DOHH2 (cell line): ENCODE data around the gene TRIOBP.

Source experiments
- H3F3A ChIP-seq: fragments of 200-600 bp; sonication (generic), shearing (Covaris generic); 2 replicates; pipeline ENCODE4 v1.6.0; 2016; ENCODE audit warnings: antibody characterized with exemption, mild to moderate bottlenecking; ENCODE audit not compliant: control insufficient read depth, insufficient read depth
- H3K27ac ChIP-seq: fragments of 200-600 bp; sonication (generic); 2 replicates; pipeline ENCODE4 v1.5.1; 2014; ENCODE audit warnings: low read depth, mild to moderate bottlenecking, low read length, moderate library complexity
- H3K27me3 ChIP-seq: fragments of 200-600 bp; sonication (generic); 2 replicates; pipeline ENCODE4 v1.6.1; 2014; ENCODE audit warnings: mild to moderate bottlenecking, low read length, mixed read lengths; ENCODE audit not compliant: control insufficient read depth
- H3K36me3 ChIP-seq: fragments of 200-600 bp; sonication (generic); 2 replicates; pipeline ENCODE4 v1.6.1; 2014; ENCODE audit warnings: mild to moderate bottlenecking, low read length, moderate library complexity, mixed read lengths; ENCODE audit not compliant: control insufficient read depth
- H3K4me1 ChIP-seq: fragments of 200-600 bp; sonication (generic); 2 replicates; pipeline ENCODE4 v1.6.1; 2014; ENCODE audit warnings: mild to moderate bottlenecking, low read length, mixed read lengths; ENCODE audit not compliant: control insufficient read depth
- H3K4me2 ChIP-seq: fragments of 200-600 bp; sonication (generic); 2 replicates; pipeline ENCODE4 v1.6.0; 2014; ENCODE audit warnings: mild to moderate bottlenecking, low read length, moderate library complexity
- H3K4me3 ChIP-seq: fragments of 200-600 bp; sonication (generic); 2 replicates; pipeline ENCODE4 v1.5.1; 2014; ENCODE audit warnings: mild to moderate bottlenecking, low read length, mixed read lengths
- H3K79me2 ChIP-seq: fragments of 200-600 bp; sonication (generic); 2 replicates; pipeline ENCODE4 v1.6.1; 2014; ENCODE audit warnings: mild to moderate bottlenecking, low read length, mixed read lengths; ENCODE audit not compliant: control insufficient read depth
- H3K9me2 ChIP-seq: fragments of 200-600 bp; sonication (generic); replicated peaks from 2 replicates; pipeline ENCODE4 v1.6.1; 2014; ENCODE audit warnings: mild to moderate bottlenecking, low read length, mixed read lengths; ENCODE audit not compliant: control insufficient read depth
- H3K9me3 ChIP-seq: fragments of 200-600 bp; sonication (generic); 2 replicates; pipeline ENCODE4 v1.6.1; 2014; ENCODE audit warnings: antibody characterized with exemption, low read length, mixed read lengths; ENCODE audit not compliant: control insufficient read depth, insufficient read depth
- H4K20me1 ChIP-seq: fragments of 200-600 bp; sonication (generic); 2 replicates; pipeline ENCODE4 v1.6.0; 2014; ENCODE audit warnings: low read depth, mild to moderate bottlenecking, antibody characterized with exemption, low read length, moderate library complexity; ENCODE audit not compliant: control insufficient read depth, insufficient read depth
- EZH2phosphoT487 ChIP-seq: fragments of 200-600 bp; sonication (generic); IDR thresholded peaks from 2 replicates; pipeline ENCODE4 v1.6.1; 2017; ENCODE audit warnings: borderline replicate concordance, mild to moderate bottlenecking, antibody characterized with exemption, low read length, moderate library complexity, mixed read lengths
- TF ChIP-seq, protein P1 (sequence below): fragments of 200-600 bp; sonication (generic); IDR thresholded peaks from one replicate; pipeline ENCODE4 v1.5.1; 2014; ENCODE audit warnings: antibody characterized with exemption, mild to moderate bottlenecking, low read depth, low read length; ENCODE audit not compliant: poor library complexity, severe bottlenecking

The TRIOBP gene

DNA sequence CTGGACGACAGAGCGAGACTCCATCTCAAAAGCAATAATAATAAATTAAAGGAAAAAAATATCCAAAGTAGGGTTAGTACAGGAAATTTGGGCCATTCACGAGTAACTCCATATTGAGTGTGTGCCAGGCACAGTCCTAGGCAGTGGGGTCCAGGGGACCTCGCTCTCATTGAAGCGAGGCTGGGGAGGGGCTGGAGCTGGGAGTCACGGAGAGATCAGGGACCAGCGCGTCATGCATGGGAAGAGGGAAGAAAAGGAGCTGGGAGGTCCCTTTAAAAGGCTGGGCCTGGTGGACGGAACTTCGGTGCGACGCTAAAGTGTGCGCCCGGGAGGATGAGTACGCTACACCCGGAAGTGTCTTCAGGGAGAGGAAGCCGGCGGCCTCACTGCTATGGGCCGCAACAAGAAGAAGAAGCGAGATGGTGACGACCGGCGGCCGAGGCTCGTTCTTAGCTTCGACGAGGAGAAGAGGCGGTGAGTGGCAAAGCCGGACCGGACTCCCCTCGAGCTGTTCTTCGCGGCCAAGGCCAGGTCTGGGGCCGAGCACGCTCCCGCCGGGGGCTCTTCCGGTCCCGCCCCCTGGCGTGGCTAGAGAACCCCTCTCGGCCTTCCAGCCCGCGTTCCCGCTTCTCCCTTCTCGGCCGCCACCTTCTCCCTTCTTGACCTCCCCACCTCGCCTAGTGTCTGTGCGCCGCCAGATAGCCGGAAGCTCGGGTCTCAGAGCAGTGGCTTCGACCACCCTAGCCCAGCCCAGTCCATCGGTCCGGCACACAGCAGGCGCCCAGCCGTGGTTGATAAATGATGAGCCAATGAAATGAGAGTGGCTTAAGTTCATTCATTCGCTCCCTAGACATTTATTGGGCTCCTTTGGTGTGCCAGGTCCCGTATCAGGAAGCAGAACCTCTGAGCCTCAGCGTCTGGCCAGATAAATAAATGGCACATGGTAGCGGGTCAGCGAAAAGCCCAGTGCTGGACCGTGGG is 10.6 kb upstream of the TRIOBP start, which contains the start of gene NOL12:
TSS of gene NOL12 (plus strand) at position 342 of the 981 bp plus-strand sequence. CDS start at position 392, 50 bp downstream.
- H3K4me1 ChIP-seq = peaks cover 25% of the 10 kb centered on the region
- peaks cover 40% of the 10 kb centered on the region for H3K36me3 ChIP-seq
- no peaks in the 10 kb centered on the region for H3K9me3 ChIP-seq
- peak within 1 kb of the TSS; percentile 79 for H3K4me2 ChIP-seq
- H3K27me3 ChIP-seq = no peaks in the 10 kb centered on the region
- H3K79me2 ChIP-seq = peaks cover 30% of the 10 kb centered on the region
- peak within 1 kb of the TSS; percentile 97 for H3K4me3 ChIP-seq
- H3K27ac ChIP-seq = peak within 1 kb of the TSS; percentile 68
- H4K20me1 ChIP-seq = no peaks in the 10 kb centered on the region
- peaks cover 4% of the 10 kb centered on the region; the same call in 1 of the 2 replicates for H3F3A ChIP-seq
- H3K9me2 ChIP-seq = no peaks in the 10 kb centered on the region
- TF ChIP-seq EZH2phosphoT487 = no peak
- TF ChIP-seq, protein P1, sequence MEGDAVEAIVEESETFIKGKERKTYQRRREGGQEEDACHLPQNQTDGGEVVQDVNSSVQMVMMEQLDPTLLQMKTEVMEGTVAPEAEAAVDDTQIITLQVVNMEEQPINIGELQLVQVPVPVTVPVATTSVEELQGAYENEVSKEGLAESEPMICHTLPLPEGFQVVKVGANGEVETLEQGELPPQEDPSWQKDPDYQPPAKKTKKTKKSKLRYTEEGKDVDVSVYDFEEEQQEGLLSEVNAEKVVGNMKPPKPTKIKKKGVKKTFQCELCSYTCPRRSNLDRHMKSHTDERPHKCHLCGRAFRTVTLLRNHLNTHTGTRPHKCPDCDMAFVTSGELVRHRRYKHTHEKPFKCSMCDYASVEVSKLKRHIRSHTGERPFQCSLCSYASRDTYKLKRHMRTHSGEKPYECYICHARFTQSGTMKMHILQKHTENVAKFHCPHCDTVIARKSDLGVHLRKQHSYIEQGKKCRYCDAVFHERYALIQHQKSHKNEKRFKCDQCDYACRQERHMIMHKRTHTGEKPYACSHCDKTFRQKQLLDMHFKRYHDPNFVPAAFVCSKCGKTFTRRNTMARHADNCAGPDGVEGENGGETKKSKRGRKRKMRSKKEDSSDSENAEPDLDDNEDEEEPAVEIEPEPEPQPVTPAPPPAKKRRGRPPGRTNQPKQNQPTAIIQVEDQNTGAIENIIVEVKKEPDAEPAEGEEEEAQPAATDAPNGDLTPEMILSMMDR = no peak

DNA sequence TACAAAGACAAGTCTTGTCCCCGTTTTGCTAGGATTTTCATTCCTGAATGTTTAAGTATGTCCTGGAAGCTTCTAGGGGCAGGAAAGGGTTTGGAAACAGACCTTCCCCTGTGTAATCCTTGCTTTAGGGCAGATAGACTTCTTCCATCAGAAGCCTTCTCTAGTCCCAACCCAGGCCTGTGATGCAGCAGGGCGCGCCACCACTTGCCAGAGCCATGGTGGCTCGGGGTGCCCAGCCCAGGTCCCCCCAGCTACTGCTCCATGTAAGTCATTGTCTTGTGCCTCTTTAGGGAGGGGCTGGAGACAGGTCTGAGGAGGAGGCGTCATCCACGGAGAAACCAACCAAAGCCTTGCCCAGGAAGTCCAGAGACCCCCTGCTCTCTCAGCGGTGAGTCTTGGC is 6.4 kb upstream of the TRIOBP start:
- H3K27ac ChIP-seq = no peak overlapping the region
- no peak overlapping the region for H3K4me3 ChIP-seq
- no peaks in the 10 kb centered on the region for H3K27me3 ChIP-seq
- H3K9me2 ChIP-seq = no peaks in the 10 kb centered on the region
- H3K79me2 ChIP-seq = peaks cover 30% of the 10 kb centered on the region
- no peak for TF ChIP-seq EZH2phosphoT487
- TF ChIP-seq, protein P1 = no peak
- H3K4me2 ChIP-seq = no peak overlapping the region
- H3K9me3 ChIP-seq = no peaks in the 10 kb centered on the region
- H3F3A ChIP-seq = 0 out of 2 replicates have a peak, but pooled peaks cover 2% of the 10 kb centered on the region
- peaks cover 13% of the 10 kb centered on the region for H3K4me1 ChIP-seq
- no peaks in the 10 kb centered on the region for H4K20me1 ChIP-seq
- peaks cover 55% of the 10 kb centered on the region for H3K36me3 ChIP-seq

GRCh38 chr22:37690901-37691504 is 5.8 kb upstream of the TRIOBP start:
- H3K27ac ChIP-seq = no peak overlapping the region
- no peaks in the 10 kb centered on the region for H3K27me3 ChIP-seq
- H3K4me2 ChIP-seq = no peak overlapping the region
- TF ChIP-seq, protein P1 = no peak
- TF ChIP-seq EZH2phosphoT487 = no peak
- H3F3A ChIP-seq = peaks cover 7% of the 10 kb centered on the region; the same call in 1 of the 2 replicates
- H3K79me2 ChIP-seq = peaks cover 30% of the 10 kb centered on the region
- no peaks in the 10 kb centered on the region for H4K20me1 ChIP-seq
- H3K4me3 ChIP-seq = no peak overlapping the region
- H3K36me3 ChIP-seq = peaks cover 55% of the 10 kb centered on the region
- H3K4me1 ChIP-seq = peaks cover 9% of the 10 kb centered on the region
- H3K9me3 ChIP-seq = no peaks in the 10 kb centered on the region
- no peaks in the 10 kb centered on the region for H3K9me2 ChIP-seq
